HCT116 (cell line): Measurements from ENCODE around the gene CTNND2. TPM values are rescaled to one million over a fixed set of nuclear protein-coding genes. Genes with fewer than 3 reads are reported as not detected.

Experiments used
- ATAC-seq: fragments of 200-7000 bp; cut with Tn5 transposase; 2 replicates; pipeline ENCODE4 v1.9.1; 2020; ENCODE audit warnings: mild to moderate bottlenecking, moderate library complexity
- BruUV-seq: library from RNA; stranded (reverse); fragments of 400-500 nt; replicated peaks from 2 replicates; lab custom pipeline; 2021; lab: Mats Ljungman, UMichigan
- CTCF ChIA-PET: fragments of 300-600 bp; sonication (Branson Sonifier 250); formaldehyde crosslinking; loops from one replicate; lab custom pipeline; 2021; ENCODE audit warnings: antibody characterized with exemption; lab: Charles Lee
- POLR2A ChIA-PET: fragments of 300-600, 350-600 bp; sonication (Branson Sonifier 250); formaldehyde crosslinking; loops from one replicate; lab custom pipeline; 2021; ENCODE audit warnings: antibody characterized with exemption; lab: Charles Lee
- RAD21 ChIA-PET, 2 experiments: fragments of 300-600 bp; sonication (Branson Sonifier 250); formaldehyde crosslinking; loops; one replicate each; lab custom pipeline; 2023; ENCODE audit warnings: low total read pairs in 2 of 2; ENCODE audit not compliant: uncharacterized antibody in 2 of 2, unreplicated experiment in 2 of 2, low non-redundant PET in 1 of 2; lab: Charles Lee
- DNase-seq: peaks from one replicate; pipeline ENCODE4 v3.0.0-alpha.2; 2010; ENCODE audit warnings: low read depth, low spot score
- H2AFZ ChIP-seq: fragments of 200-600 bp; shearing (Covaris generic), sonication (generic); 2 replicates; pipeline ENCODE4 v1.6.1; 2017; ENCODE audit warnings: low read depth, mixed run types, mixed read lengths, antibody characterized with exemption, low read length; ENCODE audit not compliant: poor library complexity, severe bottlenecking
- H3K27ac ChIP-seq: 2 replicates; pipeline ENCODE4 v1.5.1; 2012; ENCODE audit warnings: low read depth, low read length
- H3K27me3 ChIP-seq: fragments of 200-600 bp; sonication (generic); 2 replicates; pipeline ENCODE4 v1.6.1; 2016; ENCODE audit warnings: mixed run types, low read length, mixed read lengths; ENCODE audit not compliant: insufficient read depth
- H3K36me3 ChIP-seq, 2 experiments: fragments of 200-500 bp in 1 of 2; fragments of 200-600 bp in 1 of 2; sonication (Bioruptor generic) in 1 of 2; sonication (generic) in 1 of 2; 2 replicates each; pipeline versions ENCODE4 v1.5.1 to v1.6.1; 2014 to 2016; ENCODE audit warnings: low read length in 2 of 2, inconsistent platforms in 1 of 2, mixed read lengths in 1 of 2, mixed run types in 1 of 2; ENCODE audit not compliant: insufficient read depth in 2 of 2, control insufficient read depth in 1 of 2
- H3K4me1 ChIP-seq, 2 experiments: fragments of 200-600 bp in 1 of 2; sonication (generic) in 1 of 2; 2 replicates each; pipeline versions ENCODE4 v1.5.1 to v1.6.1; 2012 to 2017; ENCODE audit warnings: low read length in 2 of 2, inconsistent platforms in 1 of 2, mild to moderate bottlenecking in 1 of 2, mixed read lengths in 1 of 2, mixed run types in 1 of 2, moderate library complexity in 1 of 2; ENCODE audit not compliant: insufficient read depth in 2 of 2, control insufficient read depth in 1 of 2
- H3K4me2 ChIP-seq: fragments of 200-600 bp; sonication (generic); 2 replicates; pipeline ENCODE4 v1.6.1; 2017; ENCODE audit warnings: mixed run types, low read length, mixed read lengths
- H3K4me3 ChIP-seq, 2 experiments: fragments of 200-600 bp in 1 of 2; sonication (generic) in 1 of 2; replicated peaks in 1 of 2; 2 replicates each; pipeline ENCODE4 v1.5.1; 2011 to 2016; ENCODE audit warnings: low read length in 2 of 2, control low read depth in 1 of 2, low read depth in 1 of 2, mild to moderate bottlenecking in 1 of 2, mixed read lengths in 1 of 2, mixed run types in 1 of 2
- H3K79me2 ChIP-seq: fragments of 200-600 bp; sonication (generic); 2 replicates; pipeline ENCODE4 v1.6.1; 2017; ENCODE audit warnings: mild to moderate bottlenecking, mixed run types, low read length, moderate library complexity, mixed read lengths; ENCODE audit not compliant: insufficient read depth
- H3K9ac ChIP-seq: fragments of 200-600 bp; sonication (generic); 2 replicates; pipeline ENCODE4 v1.6.1; 2016; ENCODE audit warnings: low read length, mixed read lengths
- H3K9me2 ChIP-seq: fragments of 200-600 bp; sonication (generic), shearing (Covaris generic); 2 replicates; pipeline ENCODE4 v1.6.1; 2017; ENCODE audit warnings: mixed run types, mild to moderate bottlenecking, moderate library complexity; ENCODE audit not compliant: insufficient read depth
- H3K9me3 ChIP-seq, 2 experiments: fragments of 200-500 bp in 1 of 2; fragments of 200-600 bp in 1 of 2; sonication (Bioruptor generic) in 1 of 2; sonication (generic) in 1 of 2; 2 replicates each; pipeline ENCODE4 v1.6.1; 2014 to 2017; ENCODE audit warnings: low read length in 2 of 2, mixed read lengths in 2 of 2, inconsistent platforms in 1 of 2, low read depth in 1 of 2, mild to moderate bottlenecking in 1 of 2, mixed run types in 1 of 2, moderate library complexity in 1 of 2; ENCODE audit not compliant: control insufficient read depth in 1 of 2, insufficient read depth in 1 of 2
- H4K20me1 ChIP-seq: fragments of 200-600 bp; sonication (generic), shearing (Covaris generic); 2 replicates; pipeline ENCODE4 v1.6.1; 2017; ENCODE audit warnings: mixed run types, mild to moderate bottlenecking, moderate library complexity; ENCODE audit not compliant: insufficient read depth
- CBX3 ChIP-seq: IDR thresholded peaks from 2 replicates; pipeline ENCODE4 v1.6.1; 2012; ENCODE audit warnings: low read depth
- EGR1 ChIP-seq: IDR thresholded peaks from 2 replicates; pipeline ENCODE4 v1.6.1; 2012; ENCODE audit warnings: low read depth
- EZH2 ChIP-seq: fragments of 200-600 bp; sonication (generic); IDR thresholded peaks from 2 replicates; pipeline ENCODE4 v1.6.1; 2017; ENCODE audit warnings: antibody characterized with exemption, mixed run types
- EZH2phosphoT487 ChIP-seq: fragments of 200-600 bp; IDR thresholded peaks from 2 replicates; pipeline ENCODE4 v1.6.1; 2018; ENCODE audit warnings: antibody characterized with exemption, borderline replicate concordance
- FOSL1 ChIP-seq: IDR thresholded peaks from 2 replicates; pipeline ENCODE4 v1.6.1; 2012; ENCODE audit warnings: low read depth
- POLR2A ChIP-seq: IDR thresholded peaks from 2 replicates; pipeline ENCODE4 v1.7.0; 2011; ENCODE audit warnings: borderline replicate concordance; ENCODE audit not compliant: insufficient read depth, insufficient read length; ENCODE audit errors: extremely low read depth
- POLR2AphosphoS5 ChIP-seq: IDR thresholded peaks from 2 replicates; pipeline ENCODE4 v1.6.1; 2011; ENCODE audit warnings: mild to moderate bottlenecking, low read depth, low read length, moderate library complexity
- RAD21 ChIP-seq: IDR thresholded peaks from 2 replicates; pipeline ENCODE4 v1.6.1; 2012; ENCODE audit warnings: low read depth, mild to moderate bottlenecking
- SIN3A ChIP-seq: IDR thresholded peaks from 2 replicates; pipeline ENCODE4 v1.6.1; 2012; ENCODE audit warnings: low read depth
- SP1 ChIP-seq: IDR thresholded peaks from 2 replicates; pipeline ENCODE4 v1.6.1; 2012; ENCODE audit warnings: low read depth
- SRF ChIP-seq: IDR thresholded peaks from 2 replicates; pipeline ENCODE4 v1.6.1; 2012; ENCODE audit warnings: low read depth
- TCF7L2 ChIP-seq: IDR thresholded peaks from 2 replicates; pipeline ENCODE4 v1.7.0; 2011; ENCODE audit warnings: borderline replicate concordance, inconsistent platforms; ENCODE audit not compliant: insufficient read depth, insufficient read length; ENCODE audit errors: extremely low read depth
- ZFX ChIP-seq: fragments of 450-650 bp; IDR thresholded peaks from 2 replicates; pipeline ENCODE4 v1.6.1; 2017
- ZNF274 ChIP-seq: fragments of 200-500 bp; sonication (Bioruptor generic); IDR thresholded peaks from 2 replicates; pipeline ENCODE4 v1.6.1; 2014; ENCODE audit warnings: mild to moderate bottlenecking, low read depth, low read length, inconsistent platforms
- intact Hi-C: fragments of 100-400 bp; cut with micrococcal nuclease; formaldehyde crosslinking; loops from 2 replicates; pipeline ENCODE4 v1.10.0; 2022
- total RNA-seq: library from RNA; stranded (reverse); gene quantifications from one replicate; pipeline ENCODE4 v1.2.1, GENCODE V29; 2021; ENCODE audit not compliant: unreplicated experiment
- TF ChIP-seq, protein P1 (sequence below): IDR thresholded peaks from 2 replicates; pipeline ENCODE4 v1.6.1; 2012
- TF ChIP-seq, protein P2 (sequence below): IDR thresholded peaks from 2 replicates; pipeline ENCODE4 v1.6.1; 2011; ENCODE audit warnings: mild to moderate bottlenecking, low read length, moderate library complexity; ENCODE audit not compliant: insufficient replicate concordance; ENCODE audit errors: extremely low read depth
- TF ChIP-seq, protein P3 (sequence below): IDR thresholded peaks from 2 replicates; pipeline ENCODE4 v1.6.1; 2012; ENCODE audit warnings: low read depth
- TF ChIP-seq, protein P4 (sequence below): IDR thresholded peaks from 2 replicates; pipeline ENCODE4 v1.6.1; 2012

The CTNND2 gene
- total RNA-seq, 1 experiment from 2014 or later, result not detected

- H3K27ac ChIP-seq, result no peak overlapping the region
- H3K9ac ChIP-seq, result no peak overlapping the region
- H2AFZ ChIP-seq, result no peak overlapping the region
- peaks cover 34% of the 10 kb centered on the region for H3K27me3 ChIP-seq
- TF ChIP-seq SRF, result no peak
- TF ChIP-seq ZFX, result no peak
- no peak for TF ChIP-seq POLR2A
- no peak for TF ChIP-seq POLR2AphosphoS5
- TF ChIP-seq CBX3, result no peak
- TF ChIP-seq, protein P1, sequence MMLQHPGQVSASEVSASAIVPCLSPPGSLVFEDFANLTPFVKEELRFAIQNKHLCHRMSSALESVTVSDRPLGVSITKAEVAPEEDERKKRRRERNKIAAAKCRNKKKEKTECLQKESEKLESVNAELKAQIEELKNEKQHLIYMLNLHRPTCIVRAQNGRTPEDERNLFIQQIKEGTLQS, result no peak
- TF ChIP-seq RAD21, result no peak
- TF ChIP-seq EZH2, result no peak
- no peak for TF ChIP-seq TCF7L2
- TF ChIP-seq, protein P2, sequence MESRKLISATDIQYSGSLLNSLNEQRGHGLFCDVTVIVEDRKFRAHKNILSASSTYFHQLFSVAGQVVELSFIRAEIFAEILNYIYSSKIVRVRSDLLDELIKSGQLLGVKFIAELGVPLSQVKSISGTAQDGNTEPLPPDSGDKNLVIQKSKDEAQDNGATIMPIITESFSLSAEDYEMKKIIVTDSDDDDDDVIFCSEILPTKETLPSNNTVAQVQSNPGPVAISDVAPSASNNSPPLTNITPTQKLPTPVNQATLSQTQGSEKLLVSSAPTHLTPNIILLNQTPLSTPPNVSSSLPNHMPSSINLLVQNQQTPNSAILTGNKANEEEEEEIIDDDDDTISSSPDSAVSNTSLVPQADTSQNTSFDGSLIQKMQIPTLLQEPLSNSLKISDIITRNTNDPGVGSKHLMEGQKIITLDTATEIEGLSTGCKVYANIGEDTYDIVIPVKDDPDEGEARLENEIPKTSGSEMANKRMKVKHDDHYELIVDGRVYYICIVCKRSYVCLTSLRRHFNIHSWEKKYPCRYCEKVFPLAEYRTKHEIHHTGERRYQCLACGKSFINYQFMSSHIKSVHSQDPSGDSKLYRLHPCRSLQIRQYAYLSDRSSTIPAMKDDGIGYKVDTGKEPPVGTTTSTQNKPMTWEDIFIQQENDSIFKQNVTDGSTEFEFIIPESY, result no peak
- TF ChIP-seq FOSL1, result no peak
- TF ChIP-seq SIN3A, result no peak
- TF ChIP-seq EZH2phosphoT487, result no peak
- TF ChIP-seq, protein P3, sequence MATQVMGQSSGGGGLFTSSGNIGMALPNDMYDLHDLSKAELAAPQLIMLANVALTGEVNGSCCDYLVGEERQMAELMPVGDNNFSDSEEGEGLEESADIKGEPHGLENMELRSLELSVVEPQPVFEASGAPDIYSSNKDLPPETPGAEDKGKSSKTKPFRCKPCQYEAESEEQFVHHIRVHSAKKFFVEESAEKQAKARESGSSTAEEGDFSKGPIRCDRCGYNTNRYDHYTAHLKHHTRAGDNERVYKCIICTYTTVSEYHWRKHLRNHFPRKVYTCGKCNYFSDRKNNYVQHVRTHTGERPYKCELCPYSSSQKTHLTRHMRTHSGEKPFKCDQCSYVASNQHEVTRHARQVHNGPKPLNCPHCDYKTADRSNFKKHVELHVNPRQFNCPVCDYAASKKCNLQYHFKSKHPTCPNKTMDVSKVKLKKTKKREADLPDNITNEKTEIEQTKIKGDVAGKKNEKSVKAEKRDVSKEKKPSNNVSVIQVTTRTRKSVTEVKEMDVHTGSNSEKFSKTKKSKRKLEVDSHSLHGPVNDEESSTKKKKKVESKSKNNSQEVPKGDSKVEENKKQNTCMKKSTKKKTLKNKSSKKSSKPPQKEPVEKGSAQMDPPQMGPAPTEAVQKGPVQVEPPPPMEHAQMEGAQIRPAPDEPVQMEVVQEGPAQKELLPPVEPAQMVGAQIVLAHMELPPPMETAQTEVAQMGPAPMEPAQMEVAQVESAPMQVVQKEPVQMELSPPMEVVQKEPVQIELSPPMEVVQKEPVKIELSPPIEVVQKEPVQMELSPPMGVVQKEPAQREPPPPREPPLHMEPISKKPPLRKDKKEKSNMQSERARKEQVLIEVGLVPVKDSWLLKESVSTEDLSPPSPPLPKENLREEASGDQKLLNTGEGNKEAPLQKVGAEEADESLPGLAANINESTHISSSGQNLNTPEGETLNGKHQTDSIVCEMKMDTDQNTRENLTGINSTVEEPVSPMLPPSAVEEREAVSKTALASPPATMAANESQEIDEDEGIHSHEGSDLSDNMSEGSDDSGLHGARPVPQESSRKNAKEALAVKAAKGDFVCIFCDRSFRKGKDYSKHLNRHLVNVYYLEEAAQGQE, result no peak
- no peak for TF ChIP-seq SP1
- TF ChIP-seq, protein P4, sequence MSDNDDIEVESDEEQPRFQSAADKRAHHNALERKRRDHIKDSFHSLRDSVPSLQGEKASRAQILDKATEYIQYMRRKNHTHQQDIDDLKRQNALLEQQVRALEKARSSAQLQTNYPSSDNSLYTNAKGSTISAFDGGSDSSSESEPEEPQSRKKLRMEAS, result no peak
- no peak for TF ChIP-seq EGR1
- TF ChIP-seq ZNF274, result no peak
- ChIA-PET POLR2A (no interaction called here), CTCF (no interaction called here), RAD21 (no interaction called here)
- DNase-seq (no peak), ATAC-seq (no peak)
- BruUV-seq, result no TSS peak
- intact Hi-C loops, result no loop called here
- H3K79me2 ChIP-seq, result no peaks in the 10 kb centered on the region
- no peaks in the 10 kb centered on the region for H3K36me3 ChIP-seq
- no peaks in the 10 kb centered on the region for H3K9me2 ChIP-seq
- H3K4me1 ChIP-seq, result no peaks in the 10 kb centered on the region
- no peaks in the 10 kb centered on the region for H3K9me3 ChIP-seq
- H4K20me1 ChIP-seq, result no peaks in the 10 kb centered on the region
- no peak overlapping the region for H3K4me2 ChIP-seq
- no peak overlapping the region for H3K4me3 ChIP-seq
Observed at GRCh38 chr5:11037080-11037479, 867.2 kb downstream of the CTNND2 start.
